GM19328 (cell line): ENCODE measurements around the gene SLC7A4.
"Not testable (repeated sequence)": the region's sequence is repeated elsewhere in the genome, so short reads cannot be mapped to it uniquely, and the experiment has no call there.

Experiments used
- ATAC-seq: cut with Tn5 transposase; IDR thresholded peaks from one replicate; pipeline ENCODE4 v1.9.1; 2021; ENCODE audit warnings: mild to moderate bottlenecking, moderate library complexity; ENCODE audit not compliant: unreplicated experiment

The SLC7A4 gene

GRCh38 chr22:21064917-21065864 lies 32.8 kb upstream of the SLC7A4 start:
- ATAC-seq = no peak

DNA sequence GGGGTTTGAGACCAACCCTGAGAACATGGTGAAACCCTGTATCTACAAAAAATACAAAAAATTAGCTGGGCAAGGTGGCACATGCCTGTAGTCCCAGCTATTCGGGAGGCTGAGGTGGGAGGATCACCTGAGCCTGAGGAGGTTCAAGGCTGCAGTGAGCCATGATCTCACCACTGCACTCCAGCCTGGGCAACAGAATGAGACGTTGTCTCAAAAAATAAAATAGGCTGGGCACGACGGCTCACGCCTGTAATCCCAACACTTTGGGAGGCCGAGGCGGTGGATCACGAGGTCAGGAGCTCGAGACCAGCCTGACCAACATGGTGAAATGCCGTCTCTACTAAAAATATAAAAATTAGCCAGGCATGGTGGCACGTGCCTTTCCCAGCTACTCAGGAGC lies 32.1 kb upstream of the SLC7A4 start:
- ATAC-seq = not testable (repeated sequence)

- ATAC-seq = not testable (repeated sequence)
These were observed 29.4 kb upstream of the SLC7A4 start for GRCh38 chr22:21061660-21062321.

- ATAC-seq = not testable (repeated sequence)
These were observed 28.0 kb upstream of the SLC7A4 start for GRCh38 chr22:21060363-21060762.

GRCh38 chr22:21055880-21056319 lies 23.5 kb upstream of the SLC7A4 start:
- ATAC-seq = no peak

- no peak for ATAC-seq
These were observed 23.1 kb upstream of the SLC7A4 start for GRCh38 chr22:21055564-21055834.

- ATAC-seq = no peak
These were observed 22.6 kb upstream of the SLC7A4 start for GRCh38 chr22:21054714-21055563.

- ATAC-seq = no peak
These were observed 21.8 kb upstream of the SLC7A4 start for GRCh38 chr22:21054046-21054713.

GRCh38 chr22:21052715-21053459 lies 20.5 kb upstream of the SLC7A4 start:
- no peak for ATAC-seq

DNA sequence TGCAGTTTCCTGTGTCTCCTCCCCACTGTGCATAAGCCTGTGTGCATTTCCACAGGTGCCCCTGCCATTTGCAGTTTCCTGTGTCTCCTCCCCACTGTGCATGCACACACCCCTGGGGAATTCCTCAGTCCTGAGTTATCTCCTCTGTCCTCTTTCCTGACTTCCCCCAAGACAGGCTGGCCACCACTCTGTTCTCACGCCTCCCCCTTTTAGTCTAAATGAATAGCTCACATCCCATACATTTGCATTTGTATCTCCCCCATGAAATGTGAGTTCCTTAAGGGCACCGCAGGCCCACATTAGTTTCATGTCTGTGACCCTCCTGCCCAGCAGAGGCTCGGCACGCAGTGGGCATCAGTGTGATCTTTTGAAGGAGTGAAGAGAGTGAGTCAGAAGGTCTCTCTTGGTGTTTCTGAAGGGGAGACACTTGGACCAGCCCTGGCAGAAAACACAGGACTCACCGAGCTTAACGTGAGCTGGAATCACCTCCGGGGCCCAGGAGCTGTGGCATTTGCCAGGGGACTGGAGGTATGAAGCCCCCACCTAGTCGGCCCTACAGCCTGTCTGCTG lies 19.6 kb upstream of the SLC7A4 start:
- no peak for ATAC-seq

DNA sequence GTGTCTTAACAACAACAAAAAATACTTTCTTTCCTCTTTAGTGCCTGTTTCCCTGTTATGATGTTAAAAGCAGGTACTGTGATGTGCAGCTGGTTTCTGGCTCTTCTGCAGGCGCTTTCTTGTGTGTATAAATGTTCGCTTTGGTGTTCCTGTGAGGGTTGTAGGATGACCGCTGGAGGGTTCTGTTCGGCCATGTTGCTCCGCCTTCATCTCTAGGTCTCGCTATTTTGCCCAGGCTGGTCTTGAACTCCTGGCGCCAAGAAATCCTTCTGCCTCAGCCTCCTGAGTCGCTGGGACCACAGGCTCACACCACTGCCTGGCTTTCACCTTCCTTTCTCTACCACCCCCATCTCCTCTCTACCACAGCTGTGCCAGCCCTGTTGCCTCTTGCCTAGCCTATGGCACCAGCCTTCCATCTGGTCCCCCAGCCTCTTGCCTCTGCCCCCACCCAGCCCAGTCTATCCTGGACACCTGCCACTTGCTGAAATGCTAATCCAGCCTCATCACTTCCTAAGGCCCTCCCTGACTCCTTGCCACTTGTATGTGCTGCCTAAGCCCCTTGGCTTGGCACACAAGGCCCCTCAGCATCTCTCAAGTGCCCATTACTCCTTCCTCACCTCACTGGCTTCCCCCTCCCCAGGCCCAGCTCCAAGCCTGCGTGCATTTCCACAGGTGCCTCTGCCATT lies 18.9 kb upstream of the SLC7A4 start:
- no peak for ATAC-seq

DNA sequence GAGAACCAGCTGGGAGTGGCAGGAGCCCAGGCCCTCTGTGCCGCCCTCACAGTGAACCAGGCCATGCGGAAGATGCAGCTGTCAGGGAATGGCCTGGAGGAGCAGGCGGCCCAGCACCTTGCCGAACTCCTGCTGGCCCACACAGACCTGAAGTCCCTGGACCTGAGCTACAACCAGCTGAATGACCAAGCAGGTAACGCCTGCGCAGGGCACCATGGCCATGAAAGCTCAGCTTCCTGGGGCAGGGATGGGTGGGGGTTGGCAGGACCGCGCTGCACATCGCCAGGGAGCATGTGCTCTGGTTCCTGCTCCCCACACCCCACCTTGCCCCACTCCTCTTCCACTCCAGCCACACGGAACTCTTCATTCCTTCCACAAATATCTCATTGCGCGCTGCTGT lies 16.6 kb upstream of the SLC7A4 start:
- not testable (repeated sequence) for ATAC-seq

GRCh38 chr22:21048448-21048847 lies 16.1 kb upstream of the SLC7A4 start:
- not testable (repeated sequence) for ATAC-seq

DNA sequence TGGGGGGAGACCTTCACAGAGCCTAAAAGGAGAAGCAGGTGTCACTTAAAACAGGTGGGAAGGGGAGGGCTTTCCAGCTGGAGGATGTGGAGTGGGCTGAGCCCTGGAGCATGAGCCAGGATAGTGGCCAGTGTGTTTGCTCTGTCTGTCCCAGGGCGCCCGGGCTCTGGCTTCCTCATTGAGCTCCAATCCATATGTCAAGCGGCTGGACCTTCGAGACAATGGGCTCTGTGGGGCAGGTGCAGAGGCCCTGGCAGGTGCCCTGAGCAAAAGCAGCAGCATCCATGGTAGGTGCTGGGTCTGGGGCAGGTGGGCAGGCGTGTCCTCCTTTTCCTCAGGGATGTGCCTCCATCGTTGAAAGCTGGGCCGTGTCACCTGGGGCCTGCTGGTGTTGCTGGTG lies 15.4 kb upstream of the SLC7A4 start:
- ATAC-seq = no peak

DNA sequence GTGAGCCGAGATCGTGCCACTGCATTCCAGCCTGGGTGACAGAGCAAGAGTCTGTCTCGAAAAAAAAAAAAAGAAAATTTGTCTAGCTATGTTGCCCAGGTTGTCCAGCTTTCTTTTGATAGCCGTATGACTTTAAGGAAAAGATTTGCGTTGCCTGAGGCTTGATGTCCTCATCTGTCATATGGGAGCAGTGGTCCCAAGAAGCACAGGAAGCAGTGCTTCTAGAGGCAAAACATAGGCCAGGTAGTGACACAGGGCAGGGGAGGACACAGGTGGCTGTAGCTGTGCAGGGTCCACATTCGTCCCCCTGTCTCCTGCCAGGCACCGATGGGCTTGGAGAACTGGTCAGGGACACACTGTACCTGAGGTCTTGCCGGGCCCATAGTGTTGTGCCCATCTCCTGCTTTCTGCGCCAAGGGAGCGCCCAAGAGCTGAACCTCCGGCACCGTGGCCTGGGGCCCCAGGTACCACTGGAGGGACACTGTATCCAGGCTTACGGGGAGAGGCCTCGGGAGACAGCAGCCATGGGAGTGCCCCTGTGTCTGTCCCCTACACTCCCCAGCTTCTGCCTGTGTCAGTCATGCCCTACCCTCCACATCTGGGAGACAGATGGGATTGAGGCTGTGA lies 14.8 kb upstream of the SLC7A4 start:
- ATAC-seq = no peak

- ATAC-seq = no peak
These were observed 13.4 kb upstream of the SLC7A4 start, which contains the start of gene LRRC74B for GRCh38 chr22:21045585-21046294. Gene LRRC74B, plus strand, starts transcription at chr22:21045946. Its CDS starts 41 bp downstream, at chr22:21045987.

DNA sequence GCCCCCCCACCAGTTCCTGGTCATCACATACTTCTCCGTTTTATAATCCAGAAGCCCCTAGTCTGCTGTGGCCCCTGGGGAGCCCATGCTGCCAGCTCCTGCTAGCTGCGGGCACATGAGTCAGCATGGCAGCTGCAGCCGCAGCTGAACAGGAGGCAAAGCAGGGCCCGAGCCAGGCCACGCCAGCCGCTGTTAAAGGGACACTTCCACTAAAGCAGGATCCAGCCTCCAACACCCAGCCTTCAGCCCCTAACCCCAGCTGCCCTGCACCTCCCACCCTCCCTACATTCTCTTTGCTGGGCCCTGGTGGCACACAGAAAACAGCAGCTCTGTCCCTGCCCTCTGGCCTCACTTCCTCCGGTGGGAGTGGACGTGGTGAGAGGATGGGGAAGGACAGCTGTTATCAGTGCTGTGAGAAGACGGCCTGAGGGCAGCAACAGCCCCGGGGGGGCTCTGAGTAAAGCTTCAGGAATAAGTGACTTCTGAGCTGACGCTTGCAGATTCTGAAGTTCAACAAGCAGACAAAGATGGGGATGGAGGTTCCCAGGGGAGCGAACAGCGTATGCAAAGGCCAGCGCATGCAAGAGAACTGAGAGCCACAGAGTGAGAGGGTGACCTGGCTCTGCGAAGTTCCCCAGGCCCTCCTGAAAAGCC lies 12.7 kb upstream of the SLC7A4 start:
- no peak for ATAC-seq
